ENCODE data around the gene TNNT1.

TNNT1 gene

GRCh38 chr19:55149078-55150003 lies at the start of gene TNNT1:
TNNT1 (minus strand) TSS chr19:55149206; CDS start chr19:55147157, 2,049 bp downstream.
- in situ Hi-C loops (cut with HindIII; ENCODE audit: low sequenced_read_pairs) = no loop called here

GRCh38 chr19:55198651-55199050 lies 49.6 kb upstream of the TNNT1 start:
- in situ Hi-C loops (cut with HindIII; ENCODE audit: low sequenced_read_pairs) = no loop called here

- in situ Hi-C loops (cut with HindIII; ENCODE audit: low sequenced_read_pairs) = no loop called here
Measured at GRCh38 chr19:55197528-55197927, 48.5 kb upstream of the TNNT1 start.

- in situ Hi-C loops (cut with HindIII; ENCODE audit: low sequenced_read_pairs) = no loop called here
Measured at GRCh38 chr19:55196803-55197202, 47.8 kb upstream of the TNNT1 start.

GRCh38 chr19:55193481-55193880 lies 44.5 kb upstream of the TNNT1 start:
- in situ Hi-C loops (cut with HindIII; ENCODE audit: low sequenced_read_pairs) = no loop called here

GRCh38 chr19:55189403-55189835 lies 40.4 kb upstream of the TNNT1 start:
- in situ Hi-C loops (cut with HindIII; ENCODE audit: low sequenced_read_pairs) = no loop called here

GRCh38 chr19:55188625-55189024 lies 39.6 kb upstream of the TNNT1 start:
- in situ Hi-C loops (cut with HindIII; ENCODE audit: low sequenced_read_pairs) = no loop called here

GRCh38 chr19:55186080-55186479 lies 37.1 kb upstream of the TNNT1 start:
- in situ Hi-C loops (cut with HindIII; ENCODE audit: low sequenced_read_pairs) = no loop called here

GRCh38 chr19:55181740-55182139 lies 32.7 kb upstream of the TNNT1 start:
- in situ Hi-C loops (cut with HindIII; ENCODE audit: low sequenced_read_pairs) = no loop called here

- in situ Hi-C loops (cut with HindIII; ENCODE audit: low sequenced_read_pairs) = loop anchor here (10.0 kb wide), 2 partner anchors 115 to 445 kb away; partner anchors contain the start of gene ZNF784
Measured at GRCh38 chr19:55179606-55180484, 30.8 kb upstream of the TNNT1 start, which contains the start of gene SYT5. SYT5 (minus strand) TSS chr19:55180289; CDS start chr19:55179041, 1,248 bp downstream.

GRCh38 chr19:55178781-55179599 lies 30.0 kb upstream of the TNNT1 start:
- in situ Hi-C loops (cut with HindIII; ENCODE audit: low sequenced_read_pairs) = loop anchor here (10.0 kb wide), 2 partner anchors 116 to 446 kb away; partner anchors contain the start of gene ZNF784

- in situ Hi-C loops (cut with HindIII; ENCODE audit: low sequenced_read_pairs) = loop anchor here (10.0 kb wide), 2 partner anchors 119 to 449 kb away; partner anchors contain the start of gene ZNF784
Measured at GRCh38 chr19:55176076-55176475, 27.1 kb upstream of the TNNT1 start.

- in situ Hi-C loops (cut with HindIII; ENCODE audit: low sequenced_read_pairs) = loop anchor here (10.0 kb wide), 2 partner anchors 120 to 450 kb away; partner anchors contain the start of gene ZNF784
Measured at GRCh38 chr19:55175117-55175867, 26.3 kb upstream of the TNNT1 start.

- in situ Hi-C loops (cut with HindIII; ENCODE audit: low sequenced_read_pairs) = loop anchor here (10.0 kb wide), 2 partner anchors 120 to 450 kb away; partner anchors contain the start of gene ZNF784
Measured at GRCh38 chr19:55174425-55175116, 25.6 kb upstream of the TNNT1 start.

GRCh38 chr19:55173714-55174409 lies 24.9 kb upstream of the TNNT1 start:
- in situ Hi-C loops (cut with HindIII; ENCODE audit: low sequenced_read_pairs) = loop anchor here (10.0 kb wide), 2 partner anchors 121 to 451 kb away; partner anchors contain the start of gene ZNF784

GRCh38 chr19:55173186-55173713 lies 24.2 kb upstream of the TNNT1 start:
- in situ Hi-C loops (cut with HindIII; ENCODE audit: low sequenced_read_pairs) = loop anchor here (10.0 kb wide), 2 partner anchors 122 to 452 kb away; partner anchors contain the start of gene ZNF784

GRCh38 chr19:55172741-55173140 lies 23.7 kb upstream of the TNNT1 start:
- in situ Hi-C loops (cut with HindIII; ENCODE audit: low sequenced_read_pairs) = loop anchor here (10.0 kb wide), 2 partner anchors 122 to 452 kb away; partner anchors contain the start of gene ZNF784
